NCI-H1694 treated with DMSO at 0.1 percent for 48 hours (cell line): ENCODE results near the gene PALB2.

Source experiments
- DNase-seq: peaks from one replicate; lab custom pipeline; 2025; lab: John Stamatoyannopoulos, UW

The PALB2 gene

GRCh38 chr16:23640931-23641765 is at the start of gene PALB2, which contains the start of gene DCTN5:
Gene PALB2 (minus strand): TSS chr16:23641310. CDS start chr16:23641157, 153 bp downstream.
Gene DCTN5 (plus strand): TSS chr16:23641466. CDS start chr16:23641543, 77 bp downstream.
- DNase-seq: peak; percentile 82

- no peak for DNase-seq
Observed at GRCh38 chr16:23689442-23690187, 48.5 kb upstream of the PALB2 start.

GRCh38 chr16:23687034-23687808 is 46.1 kb upstream of the PALB2 start:
- no peak for DNase-seq

GRCh38 chr16:23683487-23683886 is 42.4 kb upstream of the PALB2 start:
- DNase-seq: no peak

- no peak for DNase-seq
Observed at GRCh38 chr16:23682181-23682580, 41.1 kb upstream of the PALB2 start.

GRCh38 chr16:23679986-23680336 is 38.9 kb upstream of the PALB2 start:
- no peak for DNase-seq

- DNase-seq: no peak
Observed at GRCh38 chr16:23679274-23679985, 38.3 kb upstream of the PALB2 start.

- DNase-seq: peak; percentile 37
Observed at GRCh38 chr16:23678430-23679273, 37.5 kb upstream of the PALB2 start, which contains the start of gene PLK1. Gene PLK1 (plus strand): TSS chr16:23678889. CDS start chr16:23678933, 44 bp downstream.

- DNase-seq: no peak
Observed at GRCh38 chr16:23676924-23677480, 35.9 kb upstream of the PALB2 start.

GRCh38 chr16:23673971-23674614 is 33.0 kb upstream of the PALB2 start:
- no peak for DNase-seq

- DNase-seq: no peak
Observed at GRCh38 chr16:23670137-23670776, 29.1 kb upstream of the PALB2 start.

GRCh38 chr16:23668873-23669272 is 27.8 kb upstream of the PALB2 start:
- DNase-seq: no peak

- no peak for DNase-seq
Observed at GRCh38 chr16:23668225-23668624, 27.1 kb upstream of the PALB2 start.

- no peak for DNase-seq
Observed at GRCh38 chr16:23667355-23667659, 26.2 kb upstream of the PALB2 start.

GRCh38 chr16:23666571-23667354 is 25.7 kb upstream of the PALB2 start:
- no peak for DNase-seq

- no peak for DNase-seq
Observed at GRCh38 chr16:23663918-23664317, 22.8 kb upstream of the PALB2 start.

GRCh38 chr16:23651943-23652468 is 10.9 kb upstream of the PALB2 start:
- no peak for DNase-seq

- no peak for DNase-seq
Observed at GRCh38 chr16:23650674-23651416, 9.7 kb upstream of the PALB2 start.
